Fibroblast of skin of left quadriceps (primary cell): ENCODE data around the gene FAM174B.

Experiments
- DNase-seq, 2 experiments: peaks; one replicate each; pipeline ENCODE4 v3.0.0-alpha.2; 2013; ENCODE audit warnings: low read depth in 2 of 2

FAM174B gene

DNA sequence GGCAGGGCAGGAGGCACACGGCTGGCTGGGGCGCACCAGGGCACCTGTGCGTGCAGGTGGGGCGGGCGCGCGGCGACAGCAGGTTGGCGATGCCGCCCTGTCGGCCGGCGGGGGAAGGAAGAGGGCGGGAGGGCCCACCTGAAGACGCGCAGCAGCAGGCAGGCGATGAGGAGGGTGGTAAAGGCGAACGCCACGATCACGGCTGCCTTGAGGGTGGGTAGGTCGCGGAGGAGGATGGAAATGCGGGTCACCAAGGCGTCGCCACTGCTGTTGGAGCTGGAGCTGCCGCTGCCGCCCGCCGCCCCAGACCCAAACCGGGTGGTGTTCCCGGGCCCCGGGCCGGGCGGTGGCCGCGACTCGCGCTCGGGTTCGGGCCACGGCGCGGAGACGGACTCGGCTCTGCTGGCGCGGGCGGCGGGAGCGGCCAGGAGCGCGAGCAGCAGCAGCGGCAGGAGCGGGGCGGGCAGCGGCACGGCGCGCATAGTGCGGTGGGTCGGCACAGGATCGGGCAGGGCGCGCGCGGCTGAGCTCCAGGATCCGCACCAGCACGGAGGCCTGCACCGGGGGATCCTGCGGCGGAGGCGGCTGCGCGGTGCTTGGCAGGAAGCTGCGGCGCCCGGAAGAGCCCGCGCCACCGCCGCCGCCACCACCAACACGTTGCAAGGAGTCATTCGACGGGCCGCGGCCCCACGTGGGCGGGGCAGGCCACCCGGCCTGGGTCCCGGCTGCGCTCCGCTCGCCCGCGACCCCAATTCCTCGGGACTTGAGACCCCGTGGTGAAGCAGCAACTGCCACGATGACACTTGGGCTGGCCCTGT is at the start of gene FAM174B:
Gene FAM174B, minus strand, starts transcription at position 598 of the 818 bp plus-strand sequence.
- no peak for DNase-seq

DNA sequence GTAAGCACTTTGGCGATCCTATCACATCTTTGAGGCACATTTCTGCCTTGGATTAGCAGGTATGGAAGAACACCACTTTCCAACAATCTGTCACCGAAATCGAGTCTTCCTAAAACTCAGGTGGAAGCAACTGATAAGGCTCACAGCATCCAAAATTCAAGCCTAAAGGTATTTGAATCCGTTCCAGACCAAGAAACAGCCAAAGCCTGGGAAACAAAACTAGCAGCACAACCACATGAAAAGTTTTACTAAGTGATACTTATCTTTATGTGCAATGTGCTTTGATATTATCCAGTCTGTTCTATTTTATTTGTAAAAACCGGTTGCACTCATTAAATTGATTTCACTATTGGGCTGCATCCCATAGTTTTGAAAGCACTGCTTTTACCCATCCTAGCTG is 40.5 kb upstream of the FAM174B start:
- DNase-seq: no peak

DNA sequence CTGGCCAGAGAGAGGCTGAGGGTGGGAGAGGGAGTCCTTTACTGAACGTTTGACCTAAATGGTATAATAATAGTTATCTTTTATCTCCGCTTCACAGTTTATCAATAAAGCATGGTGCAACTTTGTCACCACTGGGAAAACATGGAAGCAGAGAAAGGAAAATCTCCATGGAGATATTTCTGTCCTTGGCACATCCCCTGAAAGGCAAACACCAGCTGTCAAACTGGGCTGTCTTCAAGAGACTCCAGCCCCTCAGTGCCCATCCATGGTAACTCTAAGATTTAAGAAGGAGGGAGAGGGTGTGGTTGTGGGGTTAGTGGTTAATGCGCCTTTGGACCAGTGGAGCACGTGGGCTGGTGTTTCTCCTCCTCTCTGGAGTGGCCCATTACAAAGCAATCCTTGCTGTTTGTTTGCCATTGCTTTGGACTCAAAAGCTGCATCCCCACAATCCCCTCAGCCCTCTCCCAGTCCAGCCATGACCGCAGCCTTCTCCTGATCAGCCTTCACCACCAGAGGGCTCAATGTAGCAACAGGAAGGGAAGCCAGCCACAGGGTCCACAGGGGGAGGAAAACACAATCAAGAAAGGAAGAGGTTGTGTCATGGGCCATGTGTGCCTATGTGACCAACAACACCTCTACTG is 38.2 kb upstream of the FAM174B start:
- DNase-seq: no peak

DNA sequence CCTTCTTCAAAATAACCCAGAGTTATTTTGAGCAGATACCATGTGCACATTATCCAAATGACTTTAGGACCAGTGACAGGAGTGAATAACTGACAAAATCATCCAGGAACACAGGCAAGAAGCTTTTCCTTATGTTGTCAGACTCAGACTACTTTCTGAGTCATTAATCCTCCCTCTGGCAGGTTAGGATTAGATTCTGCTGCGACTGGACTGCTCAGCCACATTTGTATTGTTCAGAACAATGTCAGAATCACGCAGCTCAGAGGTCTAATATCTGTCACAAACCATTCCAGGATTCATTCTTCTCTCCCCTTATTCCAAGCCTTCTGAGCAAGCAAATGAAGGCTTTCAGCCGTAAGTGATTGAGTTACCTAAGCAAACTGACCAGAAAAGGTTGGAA is 34.8 kb upstream of the FAM174B start:
- no peak for DNase-seq

DNA sequence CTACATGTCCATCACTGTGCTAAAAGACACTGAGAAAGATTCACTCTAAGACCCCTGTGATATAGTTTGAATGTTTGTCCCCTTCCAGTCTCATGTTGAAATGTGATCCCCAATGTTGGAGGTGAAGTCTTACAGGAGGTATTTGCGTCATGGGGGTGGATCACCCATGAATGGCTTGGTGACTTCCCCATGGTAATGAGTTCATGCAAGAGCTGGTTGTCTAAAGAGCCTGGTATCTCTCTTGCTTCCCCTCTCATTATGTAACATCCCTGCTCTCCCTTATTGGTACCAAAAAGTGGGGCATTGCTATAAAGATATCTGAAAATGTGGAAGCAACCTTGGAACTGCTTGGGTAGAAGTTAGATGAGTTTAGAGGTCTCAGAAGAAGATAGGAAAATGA is 32.2 kb upstream of the FAM174B start:
- no peak for DNase-seq

DNA sequence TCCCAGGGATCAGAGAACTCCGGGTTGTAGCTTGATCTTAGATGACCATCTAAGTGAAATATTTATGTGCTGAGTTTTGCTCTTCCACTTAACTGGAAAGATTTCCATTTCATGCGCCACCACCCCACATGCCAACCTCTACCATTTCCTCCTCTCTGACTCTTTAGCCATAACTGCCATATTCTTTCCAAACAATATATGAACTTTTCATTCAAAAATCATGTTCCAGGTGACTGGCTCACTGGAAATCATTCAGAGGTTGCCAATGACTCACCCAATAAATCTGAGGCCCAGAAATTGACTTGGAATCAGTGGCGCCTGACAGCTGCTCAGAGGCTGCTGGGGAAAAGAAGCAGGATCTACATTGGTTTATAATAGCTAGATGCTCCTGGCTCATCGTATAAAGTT is 31.6 kb upstream of the FAM174B start:
- DNase-seq: no peak

DNA sequence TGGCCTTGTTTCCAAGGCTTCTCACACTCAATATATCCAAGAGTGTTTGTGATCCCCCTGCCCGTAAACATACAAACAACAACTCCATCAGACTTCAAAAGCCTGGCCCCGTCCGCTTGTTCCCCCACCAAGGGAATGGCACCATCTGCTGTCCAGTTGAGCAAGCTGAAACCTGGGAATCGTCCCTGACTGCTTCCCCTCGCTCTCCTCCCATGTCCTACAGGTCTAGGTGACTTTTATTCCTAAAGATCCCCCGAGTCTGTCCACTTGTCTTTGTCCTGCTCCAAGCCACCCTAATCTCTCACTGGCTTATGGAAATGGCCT is 27.9 kb upstream of the FAM174B start:
- peak in 1 of 2 experiments; percentile 4 for DNase-seq

DNA sequence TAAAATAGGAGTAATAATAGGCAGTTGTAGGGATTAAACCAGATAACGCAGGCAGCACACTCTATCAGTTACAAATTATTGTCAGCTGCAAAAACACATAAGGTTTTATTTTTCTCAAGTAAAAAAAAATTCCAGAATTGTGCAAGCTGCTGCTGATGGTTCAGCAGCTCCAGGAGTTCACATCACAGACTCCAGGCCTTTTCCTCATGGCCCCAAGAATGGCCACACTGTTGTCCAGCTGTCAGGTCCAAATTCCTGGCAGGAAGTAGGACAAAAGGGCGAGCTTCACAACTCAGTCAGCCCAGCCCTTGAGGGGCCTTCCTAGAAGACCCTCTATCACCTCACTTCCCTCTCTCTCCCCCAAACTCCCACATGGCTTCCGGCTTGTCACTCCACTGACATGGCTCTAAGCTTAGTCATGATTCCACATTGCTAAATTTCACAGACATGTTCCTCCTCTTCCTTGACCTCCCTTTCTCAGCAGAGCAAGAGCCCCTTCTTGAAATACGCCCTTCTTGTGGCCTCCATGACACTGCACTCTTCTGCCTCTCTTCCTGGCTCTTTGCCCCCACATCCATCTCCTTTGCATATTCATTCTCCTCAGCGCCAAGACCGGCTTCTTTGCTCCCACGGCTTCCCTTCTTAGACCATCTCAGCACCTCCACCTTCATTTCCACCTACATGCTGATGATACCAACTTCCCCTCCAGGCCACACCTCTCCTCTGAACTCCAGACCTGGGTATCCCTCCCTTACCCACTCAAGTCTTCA is 27.4 kb upstream of the FAM174B start:
- peak; percentile 70 to 74 for DNase-seq

DNA sequence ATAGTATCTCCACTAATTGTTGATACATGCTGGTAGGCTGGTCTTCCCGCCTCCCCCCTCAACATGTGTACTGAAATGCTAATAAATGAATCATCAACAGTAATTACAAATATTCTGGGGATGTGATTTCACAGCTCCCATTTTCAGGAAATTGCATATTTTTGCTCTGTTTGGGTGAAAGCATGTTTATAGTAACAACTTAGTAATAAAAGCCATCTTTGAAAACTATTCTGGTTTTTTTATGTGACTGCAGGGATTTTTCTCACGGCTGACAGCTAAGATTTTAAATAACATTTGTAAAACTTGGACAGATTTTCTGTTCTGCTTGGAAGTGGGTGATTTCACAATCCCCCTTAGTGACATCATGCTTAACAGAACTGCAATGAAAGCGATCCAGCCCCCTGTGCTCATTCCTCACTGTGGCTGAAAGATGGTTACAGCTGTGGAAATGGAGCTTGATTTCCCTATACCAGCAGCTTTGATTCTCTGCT is 25.6 kb upstream of the FAM174B start:
- peak; percentile 97 for DNase-seq

DNA sequence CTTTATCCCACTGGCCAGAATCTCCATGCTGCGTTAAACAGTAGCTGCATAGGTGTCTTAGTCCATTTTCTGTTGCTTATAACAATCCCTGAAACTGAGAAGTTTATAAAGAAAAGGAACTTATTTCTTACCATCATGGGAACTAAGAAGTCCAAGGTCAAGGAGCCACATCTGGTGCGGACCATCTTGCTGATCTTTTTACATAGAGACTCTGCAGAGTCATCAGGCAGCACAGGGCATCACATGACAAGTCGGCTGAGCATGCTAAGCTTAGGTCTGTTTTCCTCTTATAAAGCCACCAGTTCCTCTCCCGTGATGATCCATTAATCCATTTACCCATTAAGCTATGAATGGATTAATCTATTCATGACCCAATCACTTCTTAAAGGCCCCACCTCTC is 22.4 kb upstream of the FAM174B start:
- DNase-seq: no peak

DNA sequence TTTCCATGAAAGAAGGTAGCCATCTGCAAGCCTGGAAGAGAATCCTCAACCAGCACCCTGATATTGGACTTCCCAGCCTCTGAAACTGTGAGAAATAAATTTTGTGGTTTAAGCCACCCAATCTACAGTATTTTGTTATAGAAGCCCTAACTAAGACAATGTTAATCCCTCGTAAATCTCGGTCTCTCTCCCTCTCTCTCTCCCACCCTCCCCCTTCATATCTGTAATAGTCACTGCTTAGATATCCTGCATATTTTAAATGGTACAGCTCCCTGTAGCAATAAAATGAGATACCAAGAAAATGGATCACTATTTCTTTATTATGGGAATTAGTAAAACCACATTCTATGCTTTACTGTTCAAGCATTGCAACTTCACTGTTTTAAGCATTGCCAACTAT is 21.0 kb upstream of the FAM174B start:
- DNase-seq: peak; percentile 31 to 47

DNA sequence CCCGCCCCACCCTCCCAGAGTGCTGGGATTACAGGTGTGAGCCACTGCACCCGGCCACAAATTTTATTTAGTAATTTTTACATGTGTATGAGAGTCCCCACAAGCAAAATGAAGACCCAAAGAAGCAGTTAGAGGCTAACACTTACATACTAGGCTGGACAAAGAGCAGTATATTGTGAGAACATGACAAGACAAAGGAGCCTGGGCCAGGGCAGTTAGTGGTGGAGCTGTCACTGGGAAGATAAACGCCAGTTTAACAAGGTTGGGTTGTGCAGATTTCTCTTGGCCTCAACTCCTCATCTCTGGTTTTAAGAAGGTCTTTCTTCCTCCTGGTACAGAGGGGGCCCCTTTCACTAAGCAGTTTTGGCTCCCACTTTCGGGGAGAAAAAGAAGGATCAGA is 19.9 kb upstream of the FAM174B start:
- no peak for DNase-seq

DNA sequence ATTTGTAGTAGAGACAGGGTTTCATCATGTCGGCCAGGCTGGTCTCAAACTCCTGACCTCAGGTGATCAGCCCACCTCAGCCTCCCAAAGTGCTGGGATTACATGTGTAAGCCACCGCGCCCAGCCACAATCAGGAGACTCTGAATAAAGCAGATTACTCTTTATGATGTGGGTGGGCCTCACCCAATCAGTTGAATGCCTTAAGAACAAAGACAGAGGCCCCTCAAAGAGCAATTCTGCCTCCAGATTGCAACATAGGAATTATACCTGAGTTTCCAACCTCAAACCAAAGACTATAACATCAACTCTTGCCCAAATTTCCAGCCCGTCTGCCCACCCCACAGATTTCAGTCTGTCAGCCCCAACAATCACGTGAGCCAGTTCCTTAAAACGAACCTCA is 18.8 kb upstream of the FAM174B start:
- DNase-seq: no peak

DNA sequence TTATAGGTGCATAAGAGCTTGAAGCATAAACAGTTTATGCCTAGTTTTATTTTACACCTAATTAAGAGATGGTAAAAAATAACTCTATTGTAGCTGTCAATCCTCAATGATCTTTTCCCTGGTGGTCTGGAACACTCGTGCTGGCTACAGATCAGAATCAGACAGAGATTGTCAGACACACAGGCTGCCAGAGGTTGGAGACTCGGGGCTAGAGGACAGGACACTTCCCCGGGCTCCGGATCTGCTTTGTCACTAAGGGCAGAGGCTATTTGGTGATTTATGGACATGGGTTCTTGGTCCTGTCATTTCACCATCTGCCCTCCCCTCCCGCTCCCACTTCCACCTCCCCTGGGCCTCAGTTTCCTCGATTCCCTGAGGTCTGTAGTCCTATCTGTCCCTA is 16.5 kb upstream of the FAM174B start:
- DNase-seq: no peak

DNA sequence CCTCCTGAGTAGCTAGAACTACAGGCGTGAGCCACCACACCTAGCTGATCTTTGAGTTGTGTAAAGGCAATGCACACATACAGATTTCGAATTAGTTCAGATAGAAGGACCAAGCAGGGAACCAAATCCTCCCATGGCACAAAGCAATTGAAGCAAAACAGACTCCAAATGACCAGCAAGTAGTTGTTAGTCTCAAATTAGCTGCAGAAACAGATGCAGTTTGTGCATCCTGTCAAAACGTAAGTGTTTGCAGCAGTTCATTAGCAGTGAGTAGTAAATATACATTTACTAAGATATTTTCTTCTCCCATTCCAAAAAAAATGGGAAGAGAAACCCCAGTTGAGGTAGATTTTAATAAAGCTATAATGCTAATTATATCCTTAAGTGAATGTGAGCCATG is 15.8 kb upstream of the FAM174B start:
- no peak for DNase-seq

DNA sequence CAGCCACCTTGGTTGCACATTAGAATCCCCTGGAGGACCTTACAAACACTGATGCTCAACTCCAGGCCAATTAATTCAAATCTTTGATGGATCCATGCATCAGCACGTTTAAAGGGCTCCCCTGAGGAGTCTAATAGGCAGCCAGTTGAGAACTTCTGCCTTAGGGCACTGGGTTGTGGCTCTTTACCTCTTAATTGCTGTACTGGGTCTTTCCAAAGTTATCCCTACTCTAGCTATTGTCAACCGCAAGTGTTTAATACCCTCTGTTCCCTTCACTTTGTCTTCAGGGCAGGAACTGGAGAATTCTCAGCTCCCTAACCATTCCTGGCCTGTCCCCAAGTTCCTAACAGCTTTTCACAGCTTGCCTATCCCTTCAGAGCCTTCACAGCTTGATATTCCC is 15.0 kb upstream of the FAM174B start:
- DNase-seq: no peak

DNA sequence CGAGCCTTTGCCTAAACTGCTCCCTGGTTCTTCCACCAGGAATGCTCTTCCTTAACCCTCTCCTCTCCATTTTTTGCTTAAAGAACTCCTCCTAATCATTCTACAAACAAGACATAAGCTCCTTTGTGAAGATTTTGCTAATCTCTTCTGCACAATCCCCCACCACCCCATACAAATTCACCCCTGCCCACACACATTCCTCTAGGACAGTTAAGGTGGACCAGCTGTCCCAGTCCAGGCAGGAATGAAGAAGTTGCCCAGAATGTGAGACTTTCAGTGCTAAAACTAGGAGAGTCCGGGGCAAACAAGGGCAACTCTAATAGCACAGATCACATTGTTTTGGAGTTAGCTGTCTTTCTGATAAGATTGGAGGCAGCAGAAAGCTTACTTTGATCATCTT is 13.9 kb upstream of the FAM174B start:
- no peak for DNase-seq

DNA sequence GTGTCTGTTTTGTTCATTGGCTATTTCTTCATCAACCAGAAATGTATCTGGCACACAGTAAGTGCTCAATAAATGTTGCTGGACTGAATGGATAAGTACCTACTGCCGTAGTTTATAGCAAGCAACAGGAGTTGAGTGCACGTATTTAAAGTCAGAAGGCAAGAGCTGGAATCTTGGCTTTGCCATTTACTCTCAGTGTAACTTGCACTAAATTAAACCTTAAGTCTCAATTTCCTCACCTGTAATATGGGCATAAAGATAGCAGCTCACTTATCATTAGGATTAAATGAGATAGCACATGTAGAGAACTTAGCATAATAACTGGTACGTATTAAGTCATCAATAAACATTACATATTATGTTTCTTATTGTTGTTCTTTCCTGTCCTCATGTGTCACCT is 13.0 kb upstream of the FAM174B start:
- DNase-seq: no peak

DNA sequence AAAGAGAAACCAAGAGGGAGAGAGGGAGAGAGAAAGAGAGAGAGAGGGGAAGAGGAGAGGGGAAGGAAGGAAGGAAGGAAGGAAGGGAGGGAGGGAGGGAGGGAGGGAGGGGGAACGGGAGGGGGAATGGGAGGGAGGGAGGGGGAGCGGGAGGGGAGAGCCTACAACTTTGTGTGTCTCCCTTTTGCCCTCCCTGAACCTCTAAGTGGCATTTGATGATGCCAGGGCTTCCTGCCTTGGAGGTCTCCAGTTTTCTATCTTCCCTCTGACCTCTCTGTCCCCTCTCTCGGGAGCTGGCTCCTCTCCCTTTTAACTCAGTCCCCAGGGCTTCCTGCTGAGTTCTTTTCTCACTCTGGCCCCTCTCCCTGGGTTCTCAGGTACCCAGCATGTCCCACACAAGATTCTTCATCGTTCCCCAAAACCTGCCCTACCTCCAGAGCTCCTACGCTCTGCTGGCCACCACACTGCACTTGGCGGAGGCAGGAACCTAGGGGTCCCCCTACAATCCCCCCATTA is 12.5 kb upstream of the FAM174B start:
- DNase-seq: no peak

DNA sequence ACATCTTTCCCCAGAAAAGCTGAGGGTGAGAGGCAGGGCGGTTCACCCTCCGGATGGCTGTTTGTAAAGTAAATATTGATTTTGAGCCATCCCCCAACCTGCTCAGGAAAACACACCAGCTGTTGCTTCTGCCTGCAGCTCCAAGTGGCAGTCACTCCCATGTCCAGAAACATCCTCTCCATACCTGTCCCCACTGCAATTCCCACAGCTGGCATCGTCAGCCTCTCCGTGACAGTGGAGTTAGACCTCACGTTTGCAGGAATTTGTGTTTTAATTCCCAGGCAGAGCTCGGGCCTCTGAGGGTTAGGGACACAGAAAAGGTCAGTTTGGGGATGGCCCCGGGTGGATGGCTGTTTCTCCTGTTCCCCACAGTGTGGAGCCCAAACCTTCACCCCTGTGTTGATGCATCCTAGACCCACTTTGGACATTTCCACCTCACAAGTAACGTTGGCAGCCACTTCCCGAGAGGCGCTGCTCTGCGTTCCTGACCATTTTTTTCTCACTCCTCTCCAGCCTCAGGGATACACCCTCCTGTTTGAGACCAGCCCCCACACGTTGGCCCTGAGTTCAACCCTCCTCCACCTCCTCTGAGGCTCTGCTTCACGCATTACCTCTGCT is 11.8 kb upstream of the FAM174B start:
- no peak for DNase-seq

DNA sequence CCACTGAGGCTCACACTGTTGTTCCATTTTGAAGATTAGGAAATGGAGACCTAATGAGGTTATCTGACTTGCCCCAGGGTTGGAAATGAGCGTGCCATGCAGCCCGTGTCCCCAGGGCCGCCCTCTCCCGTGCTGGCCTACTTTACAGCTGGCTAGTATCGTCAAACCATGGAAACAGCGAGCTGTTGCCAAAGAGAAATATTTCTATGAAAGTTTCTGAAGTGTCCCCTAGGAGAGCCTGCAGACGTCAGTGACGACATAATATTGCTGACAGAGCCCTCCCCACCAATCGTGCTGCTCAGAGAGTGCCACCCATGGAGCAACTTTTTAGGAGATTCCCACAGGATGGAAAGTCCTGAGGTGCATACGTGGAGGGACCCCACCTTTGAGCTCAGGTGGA is 11.2 kb upstream of the FAM174B start:
- DNase-seq: no peak

DNA sequence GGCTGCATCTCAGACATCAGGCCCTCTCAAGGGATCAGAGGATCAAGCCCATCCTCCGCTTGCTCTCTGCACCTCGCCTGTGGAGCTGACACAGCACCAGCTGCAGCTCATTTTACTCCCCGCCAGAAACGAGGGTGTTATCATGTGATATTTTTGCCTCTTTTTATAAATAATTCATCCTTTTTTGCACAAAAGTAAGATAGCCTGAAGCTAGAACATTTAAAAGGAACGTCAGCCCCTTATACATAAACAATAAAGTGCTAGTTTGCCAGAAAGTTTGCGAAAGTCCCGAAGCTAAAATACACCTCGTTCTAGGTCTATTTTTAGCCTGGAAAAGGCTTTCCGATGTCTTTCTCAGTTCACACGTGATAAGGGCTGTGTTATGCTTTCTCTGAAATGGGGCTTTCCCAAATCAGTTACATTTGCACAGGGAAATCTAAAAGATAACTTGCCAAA is 9.6 kb upstream of the FAM174B start:
- DNase-seq: no peak
